ENCODE results near the gene ZNF20. TPM values are rescaled to one million over a fixed set of nuclear protein-coding genes. Genes with fewer than 3 reads are reported as not detected.
"Not testable (repeated sequence)": the region's sequence is repeated elsewhere in the genome, so short reads cannot be mapped to it uniquely, and the experiment has no call there.

Gene ZNF20
- total RNA-seq, 2 donors from 2014 or later: 2.2 to 4.3 TPM

- H3K27me3 ChIP-seq (replicated peaks; ENCODE audit: insufficient read depth): no peaks in the 10 kb centered on the region
- H3K36me3 ChIP-seq: peaks cover 26% of the 10 kb centered on the region
- TF ChIP-seq CTCF (IDR thresholded peaks at IDR 0.05): no peak
- H3K9me3 ChIP-seq: peaks cover 25% of the 10 kb centered on the region
- DNase-seq (ENCODE audit: low spot score) (no peak), ATAC-seq (ENCODE audit: insufficient number of reproducible peaks, low FRiP score, low read depth) (no peak)
- H3K4me1 ChIP-seq (ENCODE audit: control insufficient read depth in 1 of 2, low read depth in 2 of 2): no peaks in the 10 kb centered on the region
- no peak overlapping the region for H3K4me3 ChIP-seq
- no peak overlapping the region for H3K27ac ChIP-seq
These were observed 27.4 kb downstream of the ZNF20 start for GRCh38 chr19:12112701-12113100.

GRCh38 chr19:12111943-12112637 is 28.1 kb downstream of the ZNF20 start:
- Histone ChIP-seq H3K4me1 (ENCODE audit: control insufficient read depth in 1 of 2, low read depth in 2 of 2) (no peaks in the 10 kb centered on the region), H3K27me3 (replicated peaks; ENCODE audit: insufficient read depth) (no peaks in the 10 kb centered on the region), H3K36me3 (peaks cover 26% of the 10 kb centered on the region), H3K9me3 (peaks cover 25% of the 10 kb centered on the region), H3K4me3 (no peak overlapping the region), H3K27ac (no peak overlapping the region)
- DNase-seq (ENCODE audit: low spot score): no peak
- TF ChIP-seq CTCF (IDR thresholded peaks at IDR 0.05): no peak
- ATAC-seq (ENCODE audit: insufficient number of reproducible peaks, low FRiP score, low read depth): no peak

GRCh38 chr19:12111176-12111575 is 29.0 kb downstream of the ZNF20 start:
- no peak for TF ChIP-seq CTCF (IDR thresholded peaks at IDR 0.05)
- Histone ChIP-seq H3K27me3 (replicated peaks; ENCODE audit: insufficient read depth) (no peaks in the 10 kb centered on the region), H3K9me3 (peaks cover 25% of the 10 kb centered on the region), H3K27ac (no peak overlapping the region), H3K4me3 (no peak overlapping the region), H3K4me1 (ENCODE audit: control insufficient read depth in 1 of 2, low read depth in 2 of 2) (no peaks in the 10 kb centered on the region), H3K36me3 (peaks cover 28% of the 10 kb centered on the region)
- no peak for ATAC-seq (ENCODE audit: insufficient number of reproducible peaks, low FRiP score, low read depth)
- no peak for DNase-seq (ENCODE audit: low spot score)

GRCh38 chr19:12103909-12104308 is 36.2 kb downstream of the ZNF20 start:
- not testable (repeated sequence) for H3K27ac ChIP-seq

DNA sequence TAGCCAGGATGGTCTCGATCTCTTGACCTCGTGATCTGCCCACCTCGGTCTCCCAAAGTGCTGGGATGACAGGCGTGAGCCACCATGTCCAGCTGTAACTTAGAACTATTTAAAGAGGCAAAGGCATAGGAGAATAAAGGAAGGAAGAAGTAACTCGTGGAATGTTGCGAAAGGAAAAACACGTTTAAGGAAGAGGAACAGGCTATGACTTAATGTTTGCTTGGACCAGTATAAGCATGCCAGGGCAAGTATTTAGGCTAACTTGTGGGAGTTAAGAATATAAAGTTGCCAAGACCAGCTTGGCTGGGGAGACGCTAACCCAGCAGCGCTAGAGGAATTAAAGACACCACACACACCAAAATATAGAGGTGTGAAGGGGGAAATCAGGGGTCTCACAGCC is 42.1 kb downstream of the ZNF20 start:
- TF ChIP-seq CTCF (IDR thresholded peaks at IDR 0.05): no peak
- ATAC-seq (ENCODE audit: insufficient number of reproducible peaks, low FRiP score, low read depth): no peak
- Histone ChIP-seq H3K4me3 (no peak overlapping the region), H3K36me3 (no peaks in the 10 kb centered on the region), H3K9me3 (no peaks in the 10 kb centered on the region), H3K4me1 (ENCODE audit: control insufficient read depth in 1 of 2, low read depth in 2 of 2) (peaks cover 0 to 4% of the 10 kb centered on the region in 2 donors), H3K27me3 (replicated peaks; ENCODE audit: insufficient read depth) (no peaks in the 10 kb centered on the region), H3K27ac (no peak overlapping the region)
- no peak for DNase-seq (ENCODE audit: low spot score)

More at GRCh38 chr19:12103909-12104308, 36.2 kb downstream of the ZNF20 start:
- H3K4me1 ChIP-seq (ENCODE audit: control insufficient read depth in 1 of 2, low read depth in 2 of 2); DNase-seq (ENCODE audit: low spot score); ATAC-seq (ENCODE audit: insufficient number of reproducible peaks, low FRiP score, low read depth); H3K36me3 ChIP-seq; H3K27me3 ChIP-seq (replicated peaks; ENCODE audit: insufficient read depth); H3K9me3 ChIP-seq; H3K4me3 ChIP-seq: not testable (repeated sequence)

Data from thoracic aorta (tissue), 2 donors.